MCF 10A (cell line): Measurements from ENCODE around the gene RAB11FIP5. TPM values are rescaled to one million over a fixed set of nuclear protein-coding genes. Genes with fewer than 3 reads are reported as not detected.

ENCODE experiments used
- BruUV-seq: library from RNA; stranded (reverse); fragments of 400-500 nt; replicated peaks from 2 replicates; lab custom pipeline; 2021; lab: Mats Ljungman, UMichigan
- CTCF ChIA-PET: fragments of 300-600 bp; sonication (Branson Sonifier 250); formaldehyde crosslinking; extraction: SDS; loops from one replicate; lab custom pipeline; 2021; ENCODE audit warnings: antibody characterized with exemption, inconsistent platforms; lab: Yijun Ruan, JAX
- POLR2A ChIA-PET: fragments of 300-600, 350-650 bp; sonication (Branson Sonifier 250); formaldehyde crosslinking; extraction: SDS; loops from one replicate; lab custom pipeline; 2020; ENCODE audit warnings: antibody characterized with exemption, inconsistent platforms; lab: Yijun Ruan, JAX
- DNase-seq: peaks from one replicate; pipeline ENCODE4 v3.0.0-alpha.2; 2018; ENCODE audit not compliant: unreplicated experiment
- H3K27ac Mint-ChIP-seq: one replicate; pipeline ENCODE4 v1.8.0; 2022; ENCODE audit warnings: mild to moderate bottlenecking, low read depth, mixed read lengths; ENCODE audit not compliant: unreplicated experiment
- H3K27me3 Mint-ChIP-seq: one replicate; pipeline ENCODE4 v1.8.0; 2022; ENCODE audit warnings: mixed read lengths; ENCODE audit not compliant: insufficient read depth, unreplicated experiment
- H3K36me3 Mint-ChIP-seq: one replicate; pipeline ENCODE4 v1.8.0; 2022; ENCODE audit warnings: mild to moderate bottlenecking, moderate library complexity, mixed read lengths; ENCODE audit not compliant: insufficient read depth, unreplicated experiment
- H3K4me1 Mint-ChIP-seq: one replicate; pipeline ENCODE4 v1.8.0; 2022; ENCODE audit warnings: mixed read lengths; ENCODE audit not compliant: insufficient read depth, unreplicated experiment
- H3K4me3 Mint-ChIP-seq: one replicate; pipeline ENCODE4 v1.8.0; 2022; ENCODE audit warnings: mild to moderate bottlenecking, moderate library complexity, mixed read lengths; ENCODE audit not compliant: unreplicated experiment
- H3K9me3 Mint-ChIP-seq: one replicate; pipeline ENCODE4 v1.8.0; 2022; ENCODE audit warnings: mixed read lengths; ENCODE audit not compliant: unreplicated experiment
- intact Hi-C: fragments of 100-400 bp; cut with micrococcal nuclease; formaldehyde crosslinking; loops from 2 replicates; pipeline ENCODE4 v1.14.1; 2022
- total RNA-seq: library from RNA; stranded (reverse); gene quantifications from 2 replicates; pipeline ENCODE4 v1.2.3, GENCODE V29; 2022
- TF ChIP-seq, protein P1 (sequence below): fragments of 200-600 bp; IDR thresholded peaks from one replicate; pipeline ENCODE4 v1.8.0; 2022; ENCODE audit warnings: antibody characterized with exemption, mild to moderate bottlenecking; ENCODE audit not compliant: unreplicated experiment

The RAB11FIP5 gene
- total RNA-seq, 1 experiment from 2014 or later: 36.9 TPM

DNA sequence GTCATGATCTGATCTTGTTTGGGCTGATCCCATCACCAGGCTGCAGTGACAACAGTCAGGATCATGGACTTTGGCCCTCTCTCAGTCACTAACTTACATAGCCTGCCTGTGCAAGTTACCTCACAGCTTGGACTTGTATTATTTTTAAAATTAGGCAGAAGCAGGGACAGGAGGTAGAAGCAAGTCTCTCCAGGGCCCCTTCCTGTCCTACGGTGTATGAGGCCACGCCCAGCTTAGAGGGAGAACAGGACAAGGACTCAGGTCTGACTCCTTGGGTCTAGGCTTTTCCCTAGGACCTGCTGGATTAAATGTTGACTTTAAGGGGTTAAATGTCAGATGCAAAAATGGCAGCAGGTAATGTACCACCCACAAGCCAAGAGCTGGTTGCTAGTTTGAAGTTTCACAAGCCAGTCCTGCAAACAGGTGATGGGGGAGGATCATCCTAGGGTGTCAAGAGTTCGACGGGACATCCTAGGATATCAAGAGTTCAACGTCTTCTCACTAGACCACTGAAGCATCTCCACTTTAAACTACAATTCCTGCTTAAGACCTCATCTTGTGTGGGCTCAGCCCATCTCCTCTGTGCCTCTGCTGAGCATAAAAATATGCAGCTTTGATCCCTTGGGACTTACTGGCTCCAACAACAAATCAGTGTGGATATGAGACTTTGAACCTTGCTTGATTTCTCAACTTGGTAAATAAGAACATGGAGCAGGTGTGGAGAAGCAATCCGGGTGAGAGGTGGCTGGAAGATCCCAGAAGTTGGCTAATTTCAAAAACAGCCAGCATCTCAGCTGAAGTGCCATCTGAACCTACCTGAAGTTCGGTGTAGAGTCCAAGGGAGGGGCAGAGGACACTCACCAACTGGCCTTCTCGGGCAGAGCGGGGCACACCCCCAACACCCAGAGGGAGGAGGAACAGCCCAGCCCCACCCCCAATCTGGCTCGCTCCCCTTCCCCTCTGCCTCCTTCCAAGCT, 80.7 kb downstream of the RAB11FIP5 start:
- intact Hi-C loops: no loop called here
- CTCF ChIA-PET: interaction anchor here (0.6 kb wide), 2 partner anchors 145 to 174 kb away, joined by 3 to 4 read pairs; partner anchors contain the start of gene SPR
- POLR2A ChIA-PET: no interaction called here
- H3K4me3 Mint-ChIP-seq: no peak overlapping the region
- H3K4me1 Mint-ChIP-seq: no peaks in the 10 kb centered on the region
- no TSS peak for BruUV-seq
- H3K36me3 Mint-ChIP-seq: peaks cover 12% of the 10 kb centered on the region
- no peak for DNase-seq
- no peaks in the 10 kb centered on the region for H3K27me3 Mint-ChIP-seq
- TF ChIP-seq, protein P1, sequence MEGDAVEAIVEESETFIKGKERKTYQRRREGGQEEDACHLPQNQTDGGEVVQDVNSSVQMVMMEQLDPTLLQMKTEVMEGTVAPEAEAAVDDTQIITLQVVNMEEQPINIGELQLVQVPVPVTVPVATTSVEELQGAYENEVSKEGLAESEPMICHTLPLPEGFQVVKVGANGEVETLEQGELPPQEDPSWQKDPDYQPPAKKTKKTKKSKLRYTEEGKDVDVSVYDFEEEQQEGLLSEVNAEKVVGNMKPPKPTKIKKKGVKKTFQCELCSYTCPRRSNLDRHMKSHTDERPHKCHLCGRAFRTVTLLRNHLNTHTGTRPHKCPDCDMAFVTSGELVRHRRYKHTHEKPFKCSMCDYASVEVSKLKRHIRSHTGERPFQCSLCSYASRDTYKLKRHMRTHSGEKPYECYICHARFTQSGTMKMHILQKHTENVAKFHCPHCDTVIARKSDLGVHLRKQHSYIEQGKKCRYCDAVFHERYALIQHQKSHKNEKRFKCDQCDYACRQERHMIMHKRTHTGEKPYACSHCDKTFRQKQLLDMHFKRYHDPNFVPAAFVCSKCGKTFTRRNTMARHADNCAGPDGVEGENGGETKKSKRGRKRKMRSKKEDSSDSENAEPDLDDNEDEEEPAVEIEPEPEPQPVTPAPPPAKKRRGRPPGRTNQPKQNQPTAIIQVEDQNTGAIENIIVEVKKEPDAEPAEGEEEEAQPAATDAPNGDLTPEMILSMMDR: no peak
- H3K9me3 Mint-ChIP-seq: no peaks in the 10 kb centered on the region
- no peak overlapping the region for H3K27ac Mint-ChIP-seq

DNA sequence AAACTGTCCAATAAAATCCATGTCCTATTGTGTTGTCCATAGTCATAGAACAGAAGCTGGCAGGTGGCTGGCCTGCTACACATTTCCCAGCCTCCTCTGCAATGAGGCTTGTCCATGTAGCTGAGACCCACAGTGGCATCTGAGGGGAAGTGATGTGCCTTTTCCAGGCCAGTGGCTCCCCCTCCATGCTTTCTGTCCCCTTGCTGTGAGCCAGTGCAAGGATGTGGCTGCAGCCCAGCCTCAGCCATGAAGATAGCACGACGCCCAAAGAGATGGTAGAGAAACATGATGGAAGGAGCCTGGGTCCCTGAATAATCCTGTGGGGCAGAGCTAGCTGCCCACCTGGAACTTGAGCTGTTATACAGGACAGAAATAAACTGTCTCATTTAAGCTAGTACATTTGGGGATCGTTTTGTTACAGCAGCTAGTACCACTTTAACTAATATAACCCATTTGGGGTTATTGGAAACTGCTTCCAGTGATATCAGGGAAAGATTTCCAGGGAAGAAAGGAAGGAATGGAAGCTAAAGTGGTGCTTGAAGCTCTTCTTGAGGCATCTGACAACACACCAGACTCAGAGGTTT, 81.6 kb downstream of the RAB11FIP5 start:
- no peak overlapping the region for H3K27ac Mint-ChIP-seq
- intact Hi-C loops: no loop called here
- CTCF ChIA-PET: interaction anchor here (0.6 kb wide), 1 partner anchor 175 kb away, joined by 3 read pairs; no protein-coding TSS in a partner anchor
- no peak for DNase-seq
- TF ChIP-seq, protein P1: no peak
- POLR2A ChIA-PET: no interaction called here
- H3K9me3 Mint-ChIP-seq: no peaks in the 10 kb centered on the region
- no peaks in the 10 kb centered on the region for H3K27me3 Mint-ChIP-seq
- peaks cover 18% of the 10 kb centered on the region for H3K36me3 Mint-ChIP-seq
- BruUV-seq: no TSS peak
- H3K4me3 Mint-ChIP-seq: no peak overlapping the region
- H3K4me1 Mint-ChIP-seq: no peaks in the 10 kb centered on the region

DNA sequence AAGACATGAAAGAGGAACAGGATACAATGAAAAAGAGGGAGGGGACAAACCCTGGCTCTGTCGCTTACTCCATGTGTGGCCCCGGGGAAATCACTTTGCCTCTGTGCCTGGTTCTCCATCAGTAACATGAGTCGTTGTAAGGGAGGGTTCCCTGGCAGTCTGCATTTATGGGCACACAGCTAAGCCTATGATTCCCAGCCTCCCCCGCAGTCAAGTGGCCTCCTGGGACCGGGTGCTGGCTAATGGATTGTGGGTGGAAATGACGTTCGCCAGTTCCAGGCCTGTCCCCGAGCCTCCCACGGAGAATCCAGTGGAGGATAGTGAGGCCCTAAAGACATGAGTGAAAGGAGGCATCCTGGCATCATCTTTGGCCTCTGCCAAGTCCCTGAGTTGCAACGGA, 83.9 kb downstream of the RAB11FIP5 start:
- H3K4me1 Mint-ChIP-seq: no peaks in the 10 kb centered on the region
- CTCF ChIA-PET: no interaction called here
- H3K27me3 Mint-ChIP-seq: no peaks in the 10 kb centered on the region
- no TSS peak for BruUV-seq
- no peak overlapping the region for H3K27ac Mint-ChIP-seq
- POLR2A ChIA-PET: no interaction called here
- H3K9me3 Mint-ChIP-seq: no peaks in the 10 kb centered on the region
- H3K36me3 Mint-ChIP-seq: peaks cover 18% of the 10 kb centered on the region
- no peak for DNase-seq
- intact Hi-C loops: no loop called here
- no peak overlapping the region for H3K4me3 Mint-ChIP-seq
- TF ChIP-seq, protein P1: no peak

DNA sequence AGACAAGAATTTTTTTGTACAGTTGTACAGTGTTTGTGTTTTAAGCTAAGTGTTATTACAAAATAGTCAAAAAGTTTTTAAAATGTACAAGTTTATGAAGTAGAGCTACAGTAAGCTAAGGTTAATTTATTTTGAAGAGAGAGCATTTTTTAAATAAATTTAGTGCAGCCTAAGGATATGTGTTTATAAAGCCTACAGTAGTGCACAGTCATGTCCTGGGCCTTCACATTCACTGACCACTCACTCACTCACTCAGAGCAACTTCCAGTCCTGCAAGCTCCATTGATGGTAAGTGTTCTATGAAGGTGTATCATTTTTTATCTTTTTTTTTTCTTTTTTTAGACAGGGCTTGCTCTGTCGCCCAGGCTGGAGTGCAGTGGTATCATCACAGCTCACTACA, 85.4 kb downstream of the RAB11FIP5 start:
- Mint-ChIP-seq H3K36me3 (peaks cover 18% of the 10 kb centered on the region), H3K4me1 (no peaks in the 10 kb centered on the region), H3K4me3 (no peak overlapping the region), H3K9me3 (no peaks in the 10 kb centered on the region), H3K27ac (no peak overlapping the region), H3K27me3 (no peaks in the 10 kb centered on the region)
- intact Hi-C loops: no loop called here
- BruUV-seq: no TSS peak
- TF ChIP-seq, protein P1: no peak
- ChIA-PET CTCF (interaction anchor here (0.6 to 1.0 kb wide), 5 partner anchors 10 to 136 kb away, joined by 3 to 4 read pairs (median 3); no protein-coding TSS in a partner anchor), POLR2A (interaction anchor here (0.7 to 0.8 kb wide), 2 partner anchors 9 to 22 kb away, joined by 3 read pairs; no protein-coding TSS in a partner anchor)
- no peak for DNase-seq
